A549 (cell line): Measurements from ENCODE around the gene SMG6. TPM values are rescaled to one million over a fixed set of nuclear protein-coding genes. Genes with fewer than 3 reads are reported as not detected.

Source experiments
- ATAC-seq, 2 experiments: fragments of 200-7000 bp in 1 of 2; fragments of >200 bp in 1 of 2; cut with Nextera tagmentation in 1 of 2; cut with Tn5 transposase in 1 of 2; 3 replicates each; pipeline versions ENCODE4 v1.8.0 to v1.9.1; 2018 to 2020; ENCODE audit warnings: mild to moderate bottlenecking in 1 of 2, moderate library complexity in 1 of 2
- CTCF ChIA-PET: fragments of 300-600 bp; sonication (Branson Sonifier 250); formaldehyde crosslinking; extraction: SDS; loops from one replicate; lab custom pipeline; 2021; ENCODE audit warnings: antibody characterized with exemption, inconsistent platforms; lab: Yijun Ruan, JAX
- POLR2A ChIA-PET: fragments of 350-600 bp; formaldehyde crosslinking; extraction: SDS; loops from one replicate; lab custom pipeline; 2021; ENCODE audit warnings: antibody characterized with exemption, inconsistent platforms; lab: Yijun Ruan, JAX
- DNase-seq, 2 experiments: peaks; one replicate each; pipeline versions ENCODE4 v3.0.0 to v3.0.0-alpha.2; 2011 to 2016; ENCODE audit warnings: low read depth in 1 of 2, low spot score in 1 of 2
- FAIRE-seq: peaks from 2 replicates; lab custom pipeline; 2011; peaks lifted over from hg19 to GRCh38; lab: Jason Lieb, UNC
- H3K27ac ChIP-seq, 2 experiments: fragments of >200 bp; sonication (Bioruptor Twin); formaldehyde crosslinking; 3 replicates each; pipeline ENCODE4 v1.5.1; 2016 to 2017
- H3K4me1 ChIP-seq: fragments of >200 bp; sonication (Bioruptor Twin); formaldehyde crosslinking; 3 replicates; pipeline ENCODE4 v1.6.1; 2016
- H3K4me2 ChIP-seq: fragments of >200 bp; sonication (Bioruptor Twin); formaldehyde crosslinking; 3 replicates; pipeline ENCODE4 v1.6.1; 2016
- H3K4me3 ChIP-seq: fragments of >200 bp; sonication (Bioruptor Twin); formaldehyde crosslinking; 3 replicates; pipeline ENCODE4 v1.5.1; 2016
- H3K9me3 ChIP-seq: fragments of >200 bp; sonication (Bioruptor Twin); formaldehyde crosslinking; 3 replicates; pipeline ENCODE4 v1.6.1; 2016
- BCL3 ChIP-seq: fragments of >200 bp; sonication (Bioruptor Twin); formaldehyde crosslinking; IDR thresholded peaks from 3 replicates; pipeline ENCODE4 v1.6.1; 2016
- BHLHE40 ChIP-seq: IDR thresholded peaks from 2 replicates; pipeline ENCODE4 v1.6.1; 2012; ENCODE audit warnings: low read depth, low read length, inconsistent platforms
- CBX2 ChIP-seq: fragments of 200-600 bp; sonication (generic); IDR thresholded peaks from 2 replicates; pipeline ENCODE4 v1.6.1; 2016; ENCODE audit warnings: low read depth, mild to moderate bottlenecking, borderline replicate concordance
- CTCF ChIP-seq: fragments of >200 bp; sonication (Bioruptor Twin); formaldehyde crosslinking; IDR thresholded peaks from 3 replicates; pipeline ENCODE4 v1.5.1; 2016
- E2F6 ChIP-seq: IDR thresholded peaks from 2 replicates; pipeline ENCODE4 v1.6.1; 2012; ENCODE audit warnings: low read depth, borderline replicate concordance
- ELK1 ChIP-seq: fragments of 150-350 bp; IDR thresholded peaks from 2 replicates; pipeline ENCODE4 v1.6.1; 2014; ENCODE audit warnings: low read depth, mild to moderate bottlenecking, low read length
- EP300 ChIP-seq, 2 experiments: fragments of >200 bp; sonication (Bioruptor Twin); formaldehyde crosslinking; IDR thresholded peaks; 2 replicates in 1 of 2; 3 replicates in 1 of 2; pipeline ENCODE4 v1.6.1; 2016 to 2017
- ESRRA ChIP-seq: fragments of 150-350 bp; IDR thresholded peaks from 2 replicates; pipeline ENCODE4 v1.6.1; 2014; ENCODE audit warnings: mild to moderate bottlenecking, low read length, borderline replicate concordance
- FOXS1 ChIP-seq: fragments of 250-450 bp; sonication (Bioruptor Pico); IDR thresholded peaks from 2 replicates; pipeline ENCODE4 v1.5.0; 2020; ENCODE audit warnings: mild to moderate bottlenecking, moderate library complexity
- HOXB13 ChIP-seq: fragments of 250-450 bp; sonication (Bioruptor Pico); IDR thresholded peaks from 2 replicates; pipeline ENCODE4 v1.5.0; 2020; ENCODE audit warnings: low read depth, mild to moderate bottlenecking, moderate library complexity
- HOXB5 ChIP-seq: fragments of 250-450 bp; sonication (Bioruptor Pico); IDR thresholded peaks from 2 replicates; pipeline ENCODE4 v1.5.0; 2020; ENCODE audit warnings: mild to moderate bottlenecking, moderate library complexity
- JUNB ChIP-seq: fragments of >200 bp; sonication (Bioruptor Twin); formaldehyde crosslinking; IDR thresholded peaks from 2 replicates; pipeline ENCODE4 v1.6.1; 2016
- KDM1A ChIP-seq: fragments of 200-600 bp; sonication (generic); IDR thresholded peaks from 2 replicates; pipeline ENCODE4 v1.6.1; 2016; ENCODE audit warnings: low read depth, mild to moderate bottlenecking
- MAFK ChIP-seq: fragments of 450-650 bp; IDR thresholded peaks from 2 replicates; pipeline ENCODE4 v1.6.1; 2014; ENCODE audit not compliant: partially characterized antibody
- MAX ChIP-seq: IDR thresholded peaks from 2 replicates; pipeline ENCODE4 v1.6.1; 2012
- NR3C1 ChIP-seq: fragments of >200 bp; sonication (Bioruptor Twin); formaldehyde crosslinking; IDR thresholded peaks from 3 replicates; pipeline ENCODE4 v1.6.1; 2017
- PBX3 ChIP-seq: IDR thresholded peaks from 2 replicates; pipeline ENCODE4 v1.6.1; 2012
- POLR2A ChIP-seq: IDR thresholded peaks from 2 replicates; pipeline ENCODE4 v1.6.1; 2012; ENCODE audit warnings: mild to moderate bottlenecking, low read length
- RFX5 ChIP-seq: fragments of 450-650 bp; IDR thresholded peaks from 2 replicates; pipeline ENCODE4 v1.7.1; 2014; ENCODE audit warnings: antibody characterized with exemption, mild to moderate bottlenecking, moderate library complexity
- RNF2 ChIP-seq: fragments of 200-600 bp; sonication (generic); IDR thresholded peaks from 2 replicates; pipeline ENCODE4 v1.6.1; 2016; ENCODE audit warnings: low read depth, mild to moderate bottlenecking, antibody characterized with exemption, moderate library complexity, borderline replicate concordance
- TFCP2L1 ChIP-seq: fragments of 250-450 bp; sonication (Bioruptor Pico); IDR thresholded peaks from 2 replicates; pipeline ENCODE4 v1.5.0; 2021; ENCODE audit warnings: mild to moderate bottlenecking
- ZC3H11A ChIP-seq: fragments of 450-650 bp; IDR thresholded peaks from 2 replicates; pipeline ENCODE4 v1.6.1; 2014; ENCODE audit warnings: antibody characterized with exemption, mild to moderate bottlenecking
- WGBS: methylation state at CpG from one replicate; pipeline ENCODE4 v1.1.6; 2017; ENCODE audit errors: missing lambda C conversion rate; 5-methylcytosine and 5-hydroxymethylcytosine counted together
- polyA plus RNA-seq, 4 experiments: library from polyadenylated mRNA; depleted of rRNA in 3 of 4; stranded (reverse); fragments of >200 nt; fragmentation: RNase III in 1 of 4; extraction: RNeasy Plus Mini Kit Qiagen cat#74134 plus additional on column Dnase treatment in 1 of 4; gene quantifications; 2 replicates in 3 of 4; 3 replicates in 1 of 4; pipeline ENCODE4 v1.2.3, GENCODE V29; 2011 to 2017

Gene SMG6
- polyA plus RNA-seq, 2 of the 4 experiments (the other 2 are of a cell fraction) = 4.7 to 17.0 TPM

- Histone ChIP-seq H3K4me1 (peaks cover 3% of the 10 kb centered on the region; the same call in 1 of the 3 replicates), H3K27ac (no peak overlapping the region), H3K9me3 (no peaks in the 10 kb centered on the region), H3K4me2 (no peak overlapping the region), H3K4me3 (no peak overlapping the region)
- FAIRE-seq (no peak), ATAC-seq (no peak), DNase-seq (no peak)
- no peak for TF ChIP-seq FOXS1
- no peak for TF ChIP-seq PBX3
- TF ChIP-seq BHLHE40 = no peak
- TF ChIP-seq CBX2 = no peak
- no peak for TF ChIP-seq TFCP2L1 (CRISPR knock-in tag)
- TF ChIP-seq POLR2A = no peak
- no peak for TF ChIP-seq CTCF
- no peak for TF ChIP-seq EP300 (IDR thresholded peaks at IDR 0.05)
- TF ChIP-seq KDM1A = no peak
- no peak for TF ChIP-seq RFX5
- ChIA-PET POLR2A (no interaction called here), CTCF (interaction anchor here (0.6 to 16.6 kb wide), 5 partner anchors 10 to 170 kb away, joined by 4 to 217 read pairs (median 8); partner anchors contain the start of gene HIC1)
- 87% methylated on average over 10 of the region's 10 CpGs for WGBS
Observed at GRCh38 chr17:2074919-2075318, 228.7 kb downstream of the SMG6 start.

GRCh38 chr17:2071455-2072281 lies 231.9 kb downstream of the SMG6 start:
- ATAC-seq (no peak), DNase-seq (no peak), FAIRE-seq (no peak)
- 91% methylated on average over 31 of the region's 31 CpGs for WGBS
- Histone ChIP-seq H3K4me1 (peaks cover 3% of the 10 kb centered on the region; the same call in 1 of the 3 replicates), H3K27ac (no peak overlapping the region), H3K4me3 (no peak overlapping the region), H3K4me2 (no peak overlapping the region), H3K9me3 (no peaks in the 10 kb centered on the region)
- POLR2A ChIA-PET = no interaction called here
- CTCF ChIA-PET = interaction anchor here (0.6 to 16.6 kb wide), 9 partner anchors 15 to 206 kb away, joined by 3 to 217 read pairs (median 5); partner anchors contain the start of gene HIC1
- TF ChIP-seq MAX = no peak
- TF ChIP-seq NR3C1 = no peak
- no peak for TF ChIP-seq RFX5
- TF ChIP-seq BCL3 = no peak
- no peak for TF ChIP-seq JUNB
- TF ChIP-seq HOXB5 (CRISPR knock-in tag) = no peak
- TF ChIP-seq ESRRA = no peak
- no peak for TF ChIP-seq HOXB13
- TF ChIP-seq RNF2 = no peak
- TF ChIP-seq MAFK = no peak

- Histone ChIP-seq H3K9me3 (no peaks in the 10 kb centered on the region), H3K4me1 (peaks cover 3% of the 10 kb centered on the region; the same call in 1 of the 3 replicates), H3K4me3 (no peak overlapping the region), H3K27ac (no peak overlapping the region), H3K4me2 (no peak overlapping the region)
- DNase-seq = no peak
- ATAC-seq = no peak
- ChIA-PET CTCF (interaction anchor here (0.6 to 16.6 kb wide), 7 partner anchors 14 to 175 kb away, joined by 3 to 217 read pairs (median 5); partner anchors contain the start of genes HIC1 and RTN4RL1), POLR2A (no interaction called here)
- FAIRE-seq = no peak
- TF ChIP-seq RFX5 = no peak
- no peak for TF ChIP-seq E2F6
- TF ChIP-seq ELK1 = no peak
- no peak for TF ChIP-seq EP300 (IDR thresholded peaks at IDR 0.05)
- no peak for TF ChIP-seq ZC3H11A
- 82% methylated on average over 6 of the region's 6 CpGs for WGBS
Observed at GRCh38 chr17:2071024-2071385, 232.6 kb downstream of the SMG6 start.
